ENCODE data around the gene TACC2.

The TACC2 gene

GRCh38 chr10:122044713-122045112 lies 55.8 kb downstream of the TACC2 start:
- H3K4me1 ChIP-seq, result no peaks in the 10 kb centered on the region
- H3K4me2 ChIP-seq, result no peak overlapping the region
- no peaks in the 10 kb centered on the region for H3K9me3 ChIP-seq
- H3K9ac ChIP-seq, result no peak overlapping the region
- no peak overlapping the region for H3K27ac ChIP-seq
- no peaks in the 10 kb centered on the region for H3K36me3 ChIP-seq
- no peaks in the 10 kb centered on the region for H4K20me1 ChIP-seq
- no peaks in the 10 kb centered on the region for H3K27me3 ChIP-seq
- TF ChIP-seq Cebpa-rat (IDR thresholded peaks at IDR 0.05), result no peak
- H3K4me3 ChIP-seq, result no peak overlapping the region

- TF ChIP-seq Cebpa-rat (IDR thresholded peaks at IDR 0.05), result no peak
- Histone ChIP-seq H3K4me3 (no peak overlapping the region), H3K36me3 (no peaks in the 10 kb centered on the region), H3K9ac (no peak overlapping the region), H4K20me1 (no peaks in the 10 kb centered on the region), H3K27me3 (no peaks in the 10 kb centered on the region), H3K9me3 (no peaks in the 10 kb centered on the region), H3K4me1 (no peaks in the 10 kb centered on the region), H3K27ac (no peak overlapping the region), H3K4me2 (no peak overlapping the region)
Measured at GRCh38 chr10:122045212-122045611, 56.2 kb downstream of the TACC2 start.

GRCh38 chr10:122047560-122047959 lies 58.6 kb downstream of the TACC2 start:
- Histone ChIP-seq H3K4me3 (no peak overlapping the region), H4K20me1 (no peaks in the 10 kb centered on the region), H3K27me3 (no peaks in the 10 kb centered on the region), H3K36me3 (no peaks in the 10 kb centered on the region), H3K4me2 (no peak overlapping the region), H3K27ac (no peak overlapping the region), H3K4me1 (no peaks in the 10 kb centered on the region), H3K9ac (no peak overlapping the region), H3K9me3 (no peaks in the 10 kb centered on the region)
- TF ChIP-seq Cebpa-rat (IDR thresholded peaks at IDR 0.05), result no peak

- Histone ChIP-seq H3K9me3 (0 out of 2 replicates have a peak, but pooled peaks cover 3% of the 10 kb centered on the region), H3K4me1 (no peaks in the 10 kb centered on the region), H3K27me3 (no peaks in the 10 kb centered on the region), H3K9ac (no peak overlapping the region), H4K20me1 (no peaks in the 10 kb centered on the region), H3K27ac (no peak overlapping the region), H3K4me2 (no peak overlapping the region), H3K4me3 (no peak overlapping the region), H3K36me3 (no peaks in the 10 kb centered on the region)
- TF ChIP-seq Cebpa-rat (IDR thresholded peaks at IDR 0.05), result no peak
Measured at GRCh38 chr10:122049076-122049475, 60.1 kb downstream of the TACC2 start.

- Histone ChIP-seq H3K27ac (no peak overlapping the region), H3K4me3 (no peak overlapping the region), H4K20me1 (no peaks in the 10 kb centered on the region), H3K4me2 (no peak overlapping the region), H3K9me3 (0 out of 2 replicates have a peak, but pooled peaks cover 4% of the 10 kb centered on the region), H3K9ac (no peak overlapping the region), H3K27me3 (no peaks in the 10 kb centered on the region), H3K4me1 (no peaks in the 10 kb centered on the region), H3K36me3 (no peaks in the 10 kb centered on the region)
- no peak for TF ChIP-seq Cebpa-rat (IDR thresholded peaks at IDR 0.05)
Measured at GRCh38 chr10:122050311-122050710, 61.3 kb downstream of the TACC2 start.

- Histone ChIP-seq H3K27ac (no peak overlapping the region), H3K4me2 (no peak overlapping the region), H3K9me3 (0 out of 2 replicates have a peak, but pooled peaks cover 4% of the 10 kb centered on the region), H3K4me1 (no peaks in the 10 kb centered on the region), H3K9ac (no peak overlapping the region), H3K27me3 (no peaks in the 10 kb centered on the region), H3K4me3 (no peak overlapping the region), H4K20me1 (no peaks in the 10 kb centered on the region), H3K36me3 (no peaks in the 10 kb centered on the region)
- no peak for TF ChIP-seq Cebpa-rat (IDR thresholded peaks at IDR 0.05)
Measured at GRCh38 chr10:122050811-122051210, 61.8 kb downstream of the TACC2 start.

- no peak overlapping the region for H3K27ac ChIP-seq
- H3K4me1 ChIP-seq, result no peaks in the 10 kb centered on the region
- no peaks in the 10 kb centered on the region for H4K20me1 ChIP-seq
- H3K9me3 ChIP-seq, result 0 out of 2 replicates have a peak, but pooled peaks cover 4% of the 10 kb centered on the region
- H3K4me3 ChIP-seq, result no peak overlapping the region
- no peak overlapping the region for H3K9ac ChIP-seq
- H3K27me3 ChIP-seq, result no peaks in the 10 kb centered on the region
- TF ChIP-seq Cebpa-rat (IDR thresholded peaks at IDR 0.05), result no peak
- no peaks in the 10 kb centered on the region for H3K36me3 ChIP-seq
- H3K4me2 ChIP-seq, result no peak overlapping the region
Measured at GRCh38 chr10:122051609-122052385, 62.8 kb downstream of the TACC2 start.

- Histone ChIP-seq H3K27ac (no peak overlapping the region), H3K27me3 (no peaks in the 10 kb centered on the region), H3K9ac (no peak overlapping the region), H3K9me3 (0 out of 2 replicates have a peak, but pooled peaks cover 4% of the 10 kb centered on the region), H4K20me1 (no peaks in the 10 kb centered on the region), H3K4me3 (no peak overlapping the region), H3K4me1 (no peaks in the 10 kb centered on the region), H3K4me2 (no peak overlapping the region), H3K36me3 (no peaks in the 10 kb centered on the region)
- TF ChIP-seq Cebpa-rat (IDR thresholded peaks at IDR 0.05), result no peak
Measured at GRCh38 chr10:122052701-122053100, 63.7 kb downstream of the TACC2 start.

GRCh38 chr10:122053314-122053713 lies 64.4 kb downstream of the TACC2 start:
- Histone ChIP-seq H3K36me3 (no peaks in the 10 kb centered on the region), H3K4me2 (no peak overlapping the region), H3K9me3 (0 out of 2 replicates have a peak, but pooled peaks cover 4% of the 10 kb centered on the region), H3K4me1 (no peaks in the 10 kb centered on the region), H3K9ac (no peak overlapping the region), H3K27ac (no peak overlapping the region), H3K4me3 (no peak overlapping the region), H4K20me1 (no peaks in the 10 kb centered on the region), H3K27me3 (no peaks in the 10 kb centered on the region)
- TF ChIP-seq Cebpa-rat (IDR thresholded peaks at IDR 0.05), result no peak

Measured in BLaER1 (cell line).